NCI-H460 (cell line): ENCODE results near the gene ZNF641. TPM values are rescaled to one million over a fixed set of nuclear protein-coding genes. Genes with fewer than 3 reads are reported as not detected.

Experiments used
- DNase-seq: peaks from one replicate; pipeline ENCODE4 v3.0.0-alpha.2; 2016; ENCODE audit warnings: low read depth; ENCODE audit errors: extremely low read depth
- polyA plus RNA-seq: library from polyadenylated mRNA; depleted of rRNA; stranded (reverse); fragments of >200 nt; gene quantifications from 2 replicates; pipeline ENCODE4 v1.2.3, GENCODE V29; 2014; cell fraction: nucleus; rRNA removed
- total RNA-seq: library from RNA; depleted of rRNA; stranded (reverse); fragments of >200 nt; shearing (Covaris generic); gene quantifications from 2 replicates; pipeline ENCODE4 v1.2.3, GENCODE V29; 2014; rRNA removed

Gene ZNF641
- 5.1 and 7.4 TPM in 2 replicates for total RNA-seq
- polyA plus RNA-seq: 2.9 and 5.5 TPM in 2 replicates

- DNase-seq: peak; percentile 68
Measured at GRCh38 chr12:48350249-48351021, at the start of gene ZNF641. Gene ZNF641, minus strand, starts transcription at chr12:48350919. Its CDS starts 2,829 bp downstream, at chr12:48348090.

DNA sequence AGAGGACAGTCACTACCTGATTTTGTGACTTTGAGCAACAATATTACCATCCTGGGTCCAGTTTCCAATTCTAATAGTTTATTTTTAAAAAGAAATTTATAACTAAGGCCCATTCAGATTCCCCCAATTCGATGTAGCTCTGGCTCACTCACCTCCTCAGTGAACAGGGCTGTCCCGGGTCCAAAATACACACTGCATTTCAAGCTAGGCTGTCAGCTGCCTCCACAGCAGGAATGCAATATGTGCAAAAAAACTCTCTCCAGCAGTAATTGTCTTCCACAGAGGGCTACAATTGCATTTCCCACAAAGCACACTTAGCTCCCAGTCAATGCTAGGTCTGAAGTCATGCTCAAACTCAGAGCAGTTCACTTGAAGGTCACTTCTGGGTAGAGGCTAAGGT is 39.3 kb upstream of the ZNF641 start:
- DNase-seq: no peak

DNA sequence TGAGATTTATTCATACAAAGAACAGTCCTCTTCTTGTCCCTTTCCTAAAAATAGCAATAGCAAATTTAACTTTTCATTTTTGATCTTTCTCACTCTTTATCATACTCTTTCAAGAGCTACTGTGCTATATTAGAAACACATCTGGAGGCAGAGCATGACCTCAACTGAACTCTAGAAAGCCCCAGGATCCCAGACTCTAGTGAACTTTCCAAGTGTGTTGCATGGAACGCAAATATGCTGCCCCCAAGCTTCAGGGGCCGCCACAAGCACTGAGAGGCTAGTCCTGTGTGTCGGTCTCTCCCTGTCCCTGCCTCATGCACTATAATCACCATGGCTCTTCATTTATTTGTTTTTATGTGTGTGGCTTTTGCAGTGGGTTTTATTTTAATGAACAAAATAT is 38.7 kb upstream of the ZNF641 start:
- no peak for DNase-seq

DNA sequence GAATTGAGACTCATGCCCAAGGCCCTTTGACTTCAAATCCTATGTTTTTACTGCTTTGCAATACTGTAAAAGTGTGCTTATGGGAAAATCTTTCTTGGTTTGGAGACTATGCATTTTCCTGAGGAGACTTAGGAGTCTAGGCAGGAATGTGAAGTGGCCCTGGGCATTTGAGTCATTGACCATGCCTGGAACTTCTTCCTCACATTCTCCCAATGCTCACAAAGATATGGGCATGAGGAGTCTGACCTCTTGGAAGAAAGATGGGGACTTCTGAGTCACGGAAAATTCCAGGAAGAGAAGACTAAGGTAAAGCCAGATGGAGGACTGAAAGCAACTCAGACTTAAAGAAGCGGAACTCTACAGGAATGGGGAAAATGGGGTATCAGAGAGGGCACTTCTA is 38.2 kb upstream of the ZNF641 start:
- DNase-seq: no peak

- DNase-seq: no peak
Measured at GRCh38 chr12:48388460-48388859, 37.7 kb upstream of the ZNF641 start.

GRCh38 chr12:48380596-48380995 is 29.9 kb upstream of the ZNF641 start:
- no peak for DNase-seq

DNA sequence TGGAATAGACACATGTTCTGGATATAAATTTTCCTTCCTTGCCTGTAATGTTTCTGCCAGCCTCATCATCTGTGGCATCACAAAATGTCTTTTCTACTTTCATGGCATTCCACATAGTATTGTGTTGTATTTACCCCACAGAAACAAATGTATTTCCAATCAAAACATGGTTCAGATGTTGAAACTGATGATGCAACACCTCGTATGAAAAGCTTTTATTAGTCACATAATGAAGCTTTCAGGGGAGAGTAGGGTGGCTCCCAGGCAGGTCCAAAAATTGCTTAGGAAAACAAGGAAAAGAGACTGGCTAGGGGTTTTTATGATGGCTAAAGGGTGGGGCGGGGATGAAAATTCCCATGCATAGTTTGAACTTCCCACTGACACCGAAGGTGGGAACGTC is 29.1 kb upstream of the ZNF641 start:
- DNase-seq: no peak

- no peak for DNase-seq
Measured at GRCh38 chr12:48377646-48378045, 26.9 kb upstream of the ZNF641 start.

DNA sequence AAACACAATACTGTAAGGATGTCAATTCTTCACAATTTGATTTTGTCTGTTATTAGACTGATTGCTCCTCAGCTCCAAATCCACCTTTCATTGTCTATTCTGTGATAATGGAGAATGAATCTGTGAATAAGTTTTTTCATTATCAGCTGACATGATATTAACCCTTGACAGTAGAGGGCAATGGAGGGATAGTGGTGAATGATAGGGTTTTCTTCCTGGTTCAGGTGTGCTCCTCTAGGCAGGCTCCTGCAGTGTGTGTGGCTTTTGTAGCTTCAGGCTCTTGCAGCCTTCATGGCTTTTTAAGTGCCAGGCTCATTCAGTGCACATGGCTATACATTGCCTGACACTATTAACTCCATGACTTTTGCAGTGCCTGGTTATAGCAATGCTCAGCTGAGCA is 23.4 kb upstream of the ZNF641 start:
- no peak for DNase-seq

DNA sequence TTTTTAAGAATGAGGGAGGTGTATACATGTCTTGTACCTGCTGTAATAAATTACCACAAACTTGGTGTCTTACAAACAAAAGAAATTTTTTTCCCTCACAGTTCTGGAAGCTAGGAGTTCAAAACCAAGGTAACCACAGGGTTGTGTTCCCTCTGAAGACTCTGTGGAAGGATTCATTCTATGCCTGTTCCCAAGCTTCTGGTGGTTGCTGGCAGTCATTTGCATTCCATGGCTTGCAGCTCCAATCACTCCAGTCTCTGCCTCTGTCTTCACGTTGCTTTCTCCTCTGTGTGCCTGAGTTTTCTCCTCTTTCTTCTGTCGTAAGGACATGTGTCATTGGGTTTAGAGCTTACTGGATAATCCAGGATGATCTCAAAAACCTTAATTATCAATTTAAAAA is 15.4 kb upstream of the ZNF641 start:
- no peak for DNase-seq

DNA sequence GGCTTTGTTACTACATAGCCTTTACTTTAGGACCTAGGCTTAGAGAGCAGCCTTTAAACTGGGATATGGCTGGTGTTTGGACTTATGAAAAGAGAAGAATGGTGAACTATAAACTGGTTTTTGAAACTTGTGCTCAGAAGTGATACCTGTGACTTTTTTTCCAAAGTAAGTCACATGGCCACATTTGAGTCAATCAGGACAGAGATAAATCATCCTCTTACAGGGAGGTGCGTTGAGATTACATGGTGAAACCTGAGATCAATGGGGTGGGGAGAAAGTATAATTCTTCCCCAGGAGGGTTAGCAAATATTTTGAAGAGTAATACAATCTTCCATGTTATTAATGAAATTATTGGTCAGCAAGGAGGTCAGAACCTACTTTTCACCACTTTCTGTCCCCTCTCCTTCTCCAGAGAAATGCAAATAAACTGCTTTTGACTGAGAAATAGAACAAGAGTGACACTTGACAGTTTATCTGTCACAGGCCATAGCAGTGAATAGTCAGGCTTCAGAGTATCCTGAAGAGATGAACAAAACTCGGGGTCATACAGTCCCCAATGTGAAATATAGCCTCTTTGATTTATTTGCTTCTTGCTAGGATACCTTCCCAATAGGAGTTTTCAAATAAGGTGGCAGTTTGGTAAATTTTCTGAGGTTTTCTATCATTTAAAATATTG is 11.1 kb upstream of the ZNF641 start:
- DNase-seq: no peak

- no peak for DNase-seq
Measured at GRCh38 chr12:48358937-48359513, 8.3 kb upstream of the ZNF641 start.

DNA sequence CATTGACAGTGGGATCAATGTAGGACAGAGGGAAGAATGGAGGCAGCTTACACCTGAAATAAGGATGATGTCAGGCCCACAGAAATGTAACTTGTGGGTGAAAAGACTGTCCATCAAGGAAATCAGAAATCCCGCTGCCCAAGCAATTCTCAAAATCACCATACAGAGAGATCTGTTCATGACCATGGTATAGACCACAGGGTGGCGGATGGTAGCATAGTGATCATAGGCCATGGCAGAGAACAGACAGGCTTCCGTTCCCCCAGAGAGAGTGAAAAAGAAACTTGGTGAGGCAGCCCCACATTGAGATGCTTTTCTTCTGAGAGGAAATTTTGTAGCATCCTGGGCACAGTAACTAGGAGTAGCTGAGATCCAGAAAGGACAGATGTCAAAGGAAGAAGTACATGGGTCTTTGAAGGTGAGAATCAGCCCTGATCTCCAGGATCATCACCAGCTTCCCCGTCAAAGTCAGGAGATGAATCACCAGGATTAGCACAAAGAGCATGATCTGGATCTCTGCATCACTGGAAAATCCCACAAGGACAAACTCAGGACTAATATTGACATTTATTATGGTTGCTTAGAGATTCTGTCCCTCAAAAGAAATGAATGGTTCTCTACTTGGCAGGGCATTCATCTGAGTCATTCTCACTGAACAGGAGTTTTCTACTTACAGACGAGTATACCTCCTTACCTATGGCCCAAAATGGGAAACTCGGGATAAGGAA is 5.5 kb upstream of the ZNF641 start:
- DNase-seq: no peak

GRCh38 chr12:48352157-48352760 is 1.5 kb upstream of the ZNF641 start:
- DNase-seq: no peak

DNA sequence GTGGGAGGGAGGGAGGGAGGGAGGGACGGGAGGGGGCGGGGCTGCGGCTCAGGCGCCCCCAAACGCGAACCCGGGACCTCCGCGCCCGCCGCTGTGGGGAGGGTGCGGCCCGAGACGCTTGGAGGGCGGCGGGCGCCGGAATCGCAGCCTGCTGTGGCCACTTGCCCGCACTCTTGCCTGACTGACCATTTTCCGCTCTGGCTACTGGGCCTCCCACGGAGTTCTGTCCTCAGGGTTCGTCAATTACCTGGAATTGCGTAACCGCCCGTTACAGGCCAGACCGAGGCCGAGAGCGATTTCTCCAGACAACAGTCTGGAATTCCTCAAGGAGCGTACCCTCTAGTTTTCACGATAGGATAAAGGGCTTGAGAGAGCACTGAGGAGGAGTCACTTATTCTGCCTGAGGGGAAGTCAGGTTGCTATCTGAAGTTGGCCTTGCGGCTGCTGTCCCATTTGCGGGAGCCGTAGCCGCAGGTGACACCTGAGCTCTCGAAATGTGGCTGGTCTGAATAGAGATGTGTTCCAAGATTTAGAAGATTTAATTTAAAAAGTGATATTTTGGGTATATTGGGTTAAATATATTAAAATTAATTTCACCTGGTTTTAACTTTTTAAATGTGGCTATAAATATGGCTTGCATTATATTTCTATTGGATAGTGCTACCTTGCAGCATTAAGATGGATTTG is 446 bp upstream of the ZNF641 start:
- peak; percentile 58 for DNase-seq

- DNase-seq: no peak
Measured at GRCh38 chr12:48349471-48349870, 1.2 kb downstream of the ZNF641 start.

DNA sequence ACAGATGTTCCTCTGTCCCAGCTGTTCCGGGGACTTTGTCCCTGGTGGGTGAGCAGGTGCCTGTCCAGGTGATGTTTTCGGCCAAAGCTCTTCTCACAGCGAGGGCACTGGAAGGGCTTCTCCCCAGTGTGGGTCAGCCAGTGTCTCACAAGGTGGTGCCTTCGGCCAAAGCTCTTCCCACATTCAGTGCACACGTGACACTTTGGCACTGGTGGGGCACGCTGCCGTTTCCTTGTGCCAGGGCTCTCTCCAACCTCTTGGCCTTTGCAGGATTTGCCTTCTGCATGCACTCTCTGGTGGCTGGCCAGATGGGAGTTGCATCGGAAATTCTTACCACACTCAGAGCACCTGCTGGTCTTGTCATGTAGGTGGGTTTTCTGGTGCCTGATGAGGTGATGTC is 7.7 kb downstream of the ZNF641 start:
- no peak for DNase-seq

DNA sequence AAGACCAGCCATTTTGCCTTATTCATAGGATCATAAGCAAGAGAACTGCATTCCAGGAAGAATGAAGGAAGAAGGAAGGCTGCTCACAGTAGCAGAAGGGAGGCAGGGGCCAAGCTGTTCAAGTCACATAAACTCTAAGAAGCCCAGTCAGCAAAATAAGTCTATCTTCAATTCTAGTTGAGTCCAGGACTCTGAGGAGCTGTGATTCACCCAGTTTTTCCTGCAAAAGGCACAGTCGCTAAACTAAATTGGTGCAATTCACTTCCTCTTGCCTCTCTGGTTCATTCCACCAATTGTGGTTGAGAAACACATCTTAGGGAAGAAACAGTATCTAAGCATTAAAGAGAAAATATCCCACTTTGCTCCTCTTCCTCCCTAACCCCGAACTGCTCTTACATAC is 9.8 kb downstream of the ZNF641 start:
- DNase-seq: no peak

- DNase-seq: no peak
Measured at GRCh38 chr12:48339442-48340117, 11.1 kb downstream of the ZNF641 start.

DNA sequence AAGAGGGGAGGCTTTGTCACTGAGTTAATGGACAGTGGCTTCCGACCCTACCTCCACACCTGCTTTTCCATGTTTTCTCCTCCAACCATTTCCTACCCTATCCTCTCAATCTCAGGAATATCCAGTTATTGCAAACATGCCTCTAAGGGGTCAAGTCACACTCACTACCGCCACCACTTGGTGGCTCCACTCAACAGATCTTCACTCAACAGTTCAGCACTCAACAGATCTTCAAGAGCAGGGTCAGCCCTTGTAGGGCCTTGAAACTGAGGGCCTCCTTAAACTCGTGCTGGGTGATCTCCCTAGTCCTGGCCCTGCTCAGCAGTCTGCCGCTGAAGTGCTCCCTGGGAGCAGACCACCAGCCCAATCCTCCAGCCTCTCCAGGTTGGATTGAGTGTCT is 14.2 kb downstream of the ZNF641 start:
- DNase-seq: no peak
